Kidney glomerular epithelial cell (primary cell): Measurements from ENCODE around the gene MMAB.

Experiments used
- DNase-seq: peaks from one replicate; lab custom pipeline; 2025; lab: John Stamatoyannopoulos, UW

The MMAB gene

GRCh38 chr12:109510196-109510595 lies 63.1 kb downstream of the MMAB start:
- no peak for DNase-seq

GRCh38 chr12:109504068-109504467 lies 69.2 kb downstream of the MMAB start:
- DNase-seq, result no peak
